Lung microvascular endothelial cell (primary cell): ENCODE data around the gene PIP4K2A. TPM values are rescaled to one million over a fixed set of nuclear protein-coding genes. Genes with fewer than 3 reads are reported as not detected.

ENCODE experiments used
- DNase-seq, 2 donors: peaks; one replicate each; pipeline versions ENCODE4 v3.0.0 to v3.0.0-alpha.2; 2010; ENCODE audit warnings: low read depth in 2 of 2
- total RNA-seq: library from RNA; depleted of rRNA; stranded (reverse); fragments of >200 nt; gene quantifications from 2 replicates; pipeline ENCODE4 v1.2.1, GENCODE V29; 2014

PIP4K2A gene
- total RNA-seq, 1 donor from 2014 or later = 32.3 TPM

GRCh38 chr10:22641743-22642142 is 72.6 kb downstream of the PIP4K2A start:
- DNase-seq = no peak

GRCh38 chr10:22640359-22640758 is 74.0 kb downstream of the PIP4K2A start:
- no peak for DNase-seq

- DNase-seq = no peak
Observed at GRCh38 chr10:22638863-22639262, 75.5 kb downstream of the PIP4K2A start.

- DNase-seq = no peak
Observed at GRCh38 chr10:22637491-22637890, 76.9 kb downstream of the PIP4K2A start.

- no peak for DNase-seq
Observed at GRCh38 chr10:22635650-22636049, 78.7 kb downstream of the PIP4K2A start.

GRCh38 chr10:22634606-22635459 is 79.5 kb downstream of the PIP4K2A start:
- DNase-seq = no peak

GRCh38 chr10:22634093-22634492 is 80.3 kb downstream of the PIP4K2A start:
- DNase-seq = no peak

- no peak for DNase-seq
Observed at GRCh38 chr10:22633528-22633927, 80.8 kb downstream of the PIP4K2A start.

GRCh38 chr10:22633106-22633505 is 81.3 kb downstream of the PIP4K2A start:
- no peak for DNase-seq

GRCh38 chr10:22631646-22632278 is 82.6 kb downstream of the PIP4K2A start:
- peak; percentile 96 to 97 for DNase-seq

GRCh38 chr10:22631185-22631584 is 83.2 kb downstream of the PIP4K2A start:
- no peak for DNase-seq

GRCh38 chr10:22630234-22631174 is 83.9 kb downstream of the PIP4K2A start:
- peak; percentile 59 to 68 for DNase-seq

- no peak for DNase-seq
Observed at GRCh38 chr10:22629852-22630233, 84.5 kb downstream of the PIP4K2A start.

GRCh38 chr10:22629126-22629525 is 85.3 kb downstream of the PIP4K2A start:
- no peak for DNase-seq

GRCh38 chr10:22628309-22628708 is 86.1 kb downstream of the PIP4K2A start:
- DNase-seq = no peak

GRCh38 chr10:22626784-22627183 is 87.6 kb downstream of the PIP4K2A start:
- peak in 1 of 2 donors; percentile 33 for DNase-seq

GRCh38 chr10:22625516-22626290 is 88.7 kb downstream of the PIP4K2A start:
- DNase-seq = peak in 1 of 2 donors; percentile 41

GRCh38 chr10:22624287-22624738 is 90.1 kb downstream of the PIP4K2A start:
- peak; percentile 70 to 80 for DNase-seq

GRCh38 chr10:22623633-22624253 is 90.6 kb downstream of the PIP4K2A start:
- no peak for DNase-seq

- peak in 1 of 2 donors; percentile 50 for DNase-seq
Observed at GRCh38 chr10:22622242-22622806, 92.1 kb downstream of the PIP4K2A start.
